GM11168 (cell line): ENCODE measurements around the gene STAT4.

Source experiments
- in situ Hi-C: fragments of 300-500 bp; cut with MboI; formaldehyde crosslinking; loops from one replicate; pipeline ENCODE4 v1.12.0; 2022; ENCODE audit warnings: low sequenced_read_pairs; ENCODE audit not compliant: unreplicated experiment

The STAT4 gene

DNA sequence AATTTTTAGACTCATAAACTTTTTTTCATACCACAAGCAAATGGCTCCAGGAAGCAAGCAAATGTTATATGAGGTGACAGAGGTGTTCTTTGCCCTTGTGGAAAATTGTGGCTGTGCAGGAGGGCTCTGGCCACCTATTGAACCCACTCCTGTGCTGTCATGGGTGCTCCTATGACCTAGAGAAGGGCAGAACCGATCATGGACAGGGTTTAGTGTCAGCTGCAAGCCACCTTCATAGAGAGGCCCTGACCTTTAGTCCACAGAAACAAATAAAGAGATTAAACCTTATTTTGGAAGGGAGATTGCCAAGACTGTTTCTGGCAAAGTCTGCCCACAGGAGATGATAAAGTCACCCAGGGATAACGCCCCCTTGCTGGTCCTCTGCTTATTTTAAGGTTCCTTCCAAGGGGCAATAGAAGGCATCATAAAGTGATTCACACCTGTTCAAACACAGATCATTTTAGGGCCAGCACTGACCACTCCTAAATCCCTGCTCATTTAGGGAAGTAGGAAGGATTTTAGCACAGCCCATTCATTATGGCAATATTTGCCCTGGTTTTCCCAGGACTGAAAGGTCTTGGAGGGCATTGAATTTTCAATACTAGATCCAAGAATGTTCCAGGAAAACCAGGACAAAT, 26.1 kb upstream of the STAT4 start:
- in situ Hi-C loops = loop anchor here (10.0 kb wide), 1 partner anchor 358 kb away; no protein-coding TSS in a partner anchor

GRCh38 chr2:191176305-191176704, 25.5 kb upstream of the STAT4 start:
- in situ Hi-C loops = loop anchor here (10.0 kb wide), 1 partner anchor 358 kb away; no protein-coding TSS in a partner anchor

DNA sequence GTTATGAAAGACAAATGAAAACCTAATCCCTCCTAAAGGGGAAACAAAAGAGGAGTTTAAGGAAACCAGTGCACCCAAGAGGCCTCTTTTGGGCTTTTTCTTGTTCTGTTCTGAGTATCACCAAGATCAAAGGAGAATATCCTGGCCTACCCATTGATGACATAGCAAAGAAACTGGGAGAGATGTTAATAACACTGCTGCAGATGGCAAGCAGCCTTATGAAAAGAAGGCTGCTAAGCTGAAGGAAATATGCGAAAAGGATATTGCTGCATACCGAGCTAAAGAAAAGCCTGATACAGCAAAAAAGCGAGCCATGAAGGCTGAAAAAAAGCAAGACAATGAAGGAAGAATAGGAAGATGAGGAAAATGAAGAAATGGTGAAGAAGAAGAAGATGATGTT, 23.6 kb upstream of the STAT4 start:
- in situ Hi-C loops = loop anchor here (10.0 to 25.0 kb wide), 2 partner anchors 360 to 513 kb away; partner anchors contain the start of gene NABP1

DNA sequence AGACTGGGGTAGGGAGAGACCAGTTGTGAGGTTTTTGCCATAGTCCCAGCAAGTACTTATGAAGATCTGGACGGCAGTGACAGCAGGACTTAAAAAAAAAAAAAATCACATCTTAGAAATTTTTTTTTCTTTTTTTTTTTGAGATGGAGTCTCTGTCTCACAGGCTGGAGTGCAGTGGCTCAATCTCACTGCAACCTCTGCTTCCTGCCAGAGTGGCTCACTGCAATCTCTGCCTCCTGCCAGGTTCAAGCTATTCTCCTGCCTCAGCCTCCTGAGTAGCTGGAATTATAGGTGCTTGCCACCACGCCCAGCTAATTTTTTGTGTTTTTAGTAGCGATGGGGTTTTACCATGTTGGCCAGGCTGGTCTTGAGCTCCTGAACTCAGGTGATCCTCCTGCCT, 22.4 kb upstream of the STAT4 start:
- in situ Hi-C loops = loop anchor here (10.0 to 25.0 kb wide), 2 partner anchors 362 to 514 kb away; partner anchors contain the start of gene NABP1

DNA sequence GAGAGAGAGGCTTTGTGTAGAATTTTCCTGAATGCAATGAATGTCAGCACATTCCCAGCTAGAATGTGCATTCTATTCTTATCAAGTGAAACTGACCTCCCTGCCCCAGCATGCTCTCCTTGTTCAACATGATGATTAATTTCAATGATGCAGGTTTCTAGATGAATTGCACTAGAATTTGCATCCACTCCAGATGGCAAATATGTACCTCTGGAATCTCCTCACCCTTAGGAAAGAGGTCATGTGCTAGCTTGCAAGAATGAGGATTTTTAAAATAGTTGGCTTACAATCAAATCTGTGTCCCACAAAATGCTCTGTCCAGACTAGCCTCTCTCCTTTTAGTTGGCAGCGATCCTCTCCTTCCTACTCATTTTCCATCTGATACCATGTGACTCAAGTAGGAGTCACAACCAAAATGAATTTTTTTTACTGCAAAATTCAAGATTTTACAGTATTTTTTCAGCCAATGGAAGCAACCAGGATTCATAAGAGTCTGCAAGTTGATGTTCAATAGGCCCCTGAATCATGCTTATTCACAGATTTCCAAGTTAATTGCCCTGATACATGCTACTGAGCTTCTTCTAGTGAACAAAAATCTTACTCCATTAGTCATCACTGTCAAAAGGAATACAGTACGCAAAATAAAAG, 21.0 kb upstream of the STAT4 start:
- in situ Hi-C loops = loop anchor here (10.0 to 25.0 kb wide), 2 partner anchors 363 to 515 kb away; partner anchors contain the start of gene NABP1

DNA sequence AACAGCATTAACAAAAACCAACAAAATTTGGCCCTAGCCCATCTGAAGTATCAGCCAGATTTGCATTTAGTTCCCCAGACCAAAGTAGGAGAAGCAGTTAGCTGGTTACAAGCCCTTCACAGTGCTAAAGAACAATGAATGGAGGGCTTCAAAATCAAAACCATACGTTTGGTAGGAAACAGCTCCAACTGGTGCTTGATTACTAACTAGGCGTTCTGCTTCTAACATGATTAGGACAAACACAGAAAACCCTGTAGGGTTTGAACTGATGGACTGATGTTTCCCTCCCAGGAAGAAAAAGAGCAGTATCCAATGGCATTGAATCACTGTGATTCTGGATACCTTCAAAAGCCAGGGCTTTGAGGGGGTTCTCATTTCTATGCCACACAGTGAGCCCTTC, 20.5 kb upstream of the STAT4 start:
- in situ Hi-C loops = loop anchor here (10.0 to 25.0 kb wide), 2 partner anchors 364 to 516 kb away; partner anchors contain the start of gene NABP1

GRCh38 chr2:191170773-191171172, 20.0 kb upstream of the STAT4 start:
- in situ Hi-C loops = loop anchor here (10.0 to 25.0 kb wide), 2 partner anchors 364 to 517 kb away; partner anchors contain the start of gene NABP1

GRCh38 chr2:191170301-191170636, 19.5 kb upstream of the STAT4 start:
- in situ Hi-C loops = loop anchor here (10.0 to 25.0 kb wide), 2 partner anchors 365 to 517 kb away; partner anchors contain the start of gene NABP1

GRCh38 chr2:191169456-191170300, 18.9 kb upstream of the STAT4 start:
- in situ Hi-C loops = loop anchor here (10.0 to 25.0 kb wide), 2 partner anchors 365 to 518 kb away; partner anchors contain the start of gene NABP1

GRCh38 chr2:191167766-191168165, 17.0 kb upstream of the STAT4 start:
- in situ Hi-C loops = loop anchor here (25.0 kb wide), 1 partner anchor 520 kb away; the partner anchor contains the start of gene NABP1

DNA sequence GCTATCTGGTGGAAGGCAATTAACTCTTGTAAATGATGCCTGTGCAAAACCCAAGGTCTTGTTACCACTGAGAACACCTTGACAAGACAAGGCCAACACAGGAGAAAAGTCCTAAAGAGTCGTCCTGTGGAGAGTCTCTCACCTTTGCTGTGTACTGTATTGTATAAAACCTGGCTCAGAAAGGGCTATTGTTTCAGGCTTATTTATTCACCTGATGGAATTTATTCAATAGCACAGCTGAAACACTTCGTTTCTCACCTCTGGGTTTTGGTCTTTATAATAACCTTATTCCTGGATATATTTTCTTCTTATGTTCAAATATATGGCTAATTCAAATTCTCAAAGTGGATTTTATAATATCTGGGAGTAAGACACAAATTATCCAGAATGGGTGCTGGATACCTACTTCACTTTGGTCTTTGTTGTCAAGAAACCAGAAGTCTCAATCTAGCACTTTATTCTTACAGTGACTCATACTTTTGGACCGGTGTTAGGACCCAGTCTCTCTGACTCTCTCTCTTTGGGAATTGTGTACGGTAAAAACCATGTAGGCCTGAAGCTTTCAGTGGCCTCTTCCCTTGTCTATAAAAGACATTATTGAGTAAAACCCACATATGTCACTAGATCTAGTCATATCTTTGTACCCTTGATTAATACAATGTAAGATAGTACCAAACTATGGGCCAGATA, 16.1 kb upstream of the STAT4 start:
- in situ Hi-C loops = loop anchor here (25.0 kb wide), 1 partner anchor 520 kb away; the partner anchor contains the start of gene NABP1

- in situ Hi-C loops = loop anchor here (25.0 kb wide), 1 partner anchor 521 kb away; the partner anchor contains the start of gene NABP1
These were observed 15.4 kb upstream of the STAT4 start for GRCh38 chr2:191166111-191166755.

- in situ Hi-C loops = loop anchor here (25.0 kb wide), 1 partner anchor 522 kb away; the partner anchor contains the start of gene NABP1
These were observed 14.4 kb upstream of the STAT4 start for GRCh38 chr2:191165176-191165643.

DNA sequence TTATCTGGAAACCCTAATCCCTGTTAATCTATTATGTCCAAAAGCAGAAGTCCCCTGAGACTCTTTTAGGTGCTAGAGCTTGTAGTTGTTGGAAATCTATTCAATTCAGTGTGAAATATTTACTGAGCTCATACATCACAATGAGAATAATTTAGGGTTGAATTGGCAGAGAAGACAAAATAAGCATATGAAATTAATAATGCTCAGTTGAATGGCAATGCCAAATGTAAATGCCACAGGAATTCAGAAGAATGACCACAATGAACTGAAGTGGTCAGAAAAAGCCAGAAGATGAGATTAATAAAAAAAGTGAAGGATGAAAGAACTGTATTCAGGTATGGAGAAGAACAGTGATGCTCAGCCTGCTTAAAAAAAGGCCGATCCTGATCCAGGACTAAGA, 8.0 kb upstream of the STAT4 start:
- in situ Hi-C loops = loop anchor here (5.0 to 25.0 kb wide), 3 partner anchors 66 to 529 kb away; partner anchors contain the start of gene NABP1

DNA sequence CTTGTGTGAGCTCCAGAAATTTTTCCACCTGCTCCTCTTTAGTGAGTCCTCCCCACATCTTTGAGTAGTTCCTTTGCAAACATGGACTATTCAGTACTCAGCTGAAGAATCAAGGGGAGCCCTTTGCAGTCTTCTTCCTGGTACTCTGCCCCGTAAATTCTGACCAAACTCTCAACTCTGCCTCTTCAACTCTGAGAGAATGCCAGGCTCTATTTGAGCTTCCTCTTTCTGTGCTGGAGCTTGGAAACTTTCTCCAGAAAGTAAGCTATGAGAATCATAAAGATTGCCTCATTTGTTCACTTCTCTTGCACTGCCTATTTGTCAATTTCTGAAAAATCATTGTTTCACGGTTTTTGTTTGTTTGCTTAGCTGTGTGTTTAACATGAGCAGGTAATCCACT, 7.4 kb upstream of the STAT4 start:
- in situ Hi-C loops = loop anchor here (5.0 to 25.0 kb wide), 3 partner anchors 66 to 529 kb away; partner anchors contain the start of gene NABP1

- in situ Hi-C loops = loop anchor here (5.0 to 25.0 kb wide), 3 partner anchors 63 to 532 kb away; partner anchors contain the start of gene NABP1
These were observed 4.8 kb upstream of the STAT4 start for GRCh38 chr2:191155608-191156071.

- in situ Hi-C loops = loop anchor here (25.0 kb wide), 1 partner anchor 534 kb away; the partner anchor contains the start of gene NABP1
These were observed 2.9 kb upstream of the STAT4 start for GRCh38 chr2:191153716-191154115.

GRCh38 chr2:191152482-191153240, 1.9 kb upstream of the STAT4 start:
- in situ Hi-C loops = loop anchor here (25.0 kb wide), 1 partner anchor 535 kb away; the partner anchor contains the start of gene NABP1
